Measurements from ENCODE around the gene PLPPR3.

DNA sequence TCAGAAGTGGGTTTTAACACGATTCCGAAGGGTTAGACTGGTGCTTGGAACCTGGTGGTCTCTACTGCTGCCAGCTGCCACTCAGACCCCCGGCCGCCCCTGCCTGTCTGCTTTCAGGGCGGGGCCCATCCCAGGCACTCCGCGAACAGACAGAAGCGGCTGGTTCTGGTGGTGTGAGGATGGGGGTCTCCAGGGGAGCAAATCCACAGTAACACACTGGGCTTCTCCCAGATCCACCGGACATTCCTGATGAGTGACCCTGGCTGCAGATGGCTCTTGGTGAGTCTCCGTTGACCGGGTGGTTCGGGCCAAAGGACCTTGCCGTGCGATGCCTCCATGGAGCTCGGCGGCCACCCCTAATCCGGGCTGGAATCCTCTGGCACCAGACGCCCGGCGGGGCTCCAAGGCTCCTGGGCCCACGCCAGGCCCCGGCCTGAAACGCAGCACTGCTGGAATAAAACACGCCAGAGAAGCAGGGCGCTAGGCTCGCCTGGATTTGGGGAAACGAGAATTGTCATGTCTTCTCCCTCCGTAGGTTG, 26.6 kb downstream of the PLPPR3 start:
- TF ChIP-seq POLR2A (IDR thresholded peaks at IDR 0.05) (no peak), POLR2AphosphoS5 (IDR thresholded peaks at IDR 0.05) (no peak)
- TF ChIP-seq, protein P1, sequence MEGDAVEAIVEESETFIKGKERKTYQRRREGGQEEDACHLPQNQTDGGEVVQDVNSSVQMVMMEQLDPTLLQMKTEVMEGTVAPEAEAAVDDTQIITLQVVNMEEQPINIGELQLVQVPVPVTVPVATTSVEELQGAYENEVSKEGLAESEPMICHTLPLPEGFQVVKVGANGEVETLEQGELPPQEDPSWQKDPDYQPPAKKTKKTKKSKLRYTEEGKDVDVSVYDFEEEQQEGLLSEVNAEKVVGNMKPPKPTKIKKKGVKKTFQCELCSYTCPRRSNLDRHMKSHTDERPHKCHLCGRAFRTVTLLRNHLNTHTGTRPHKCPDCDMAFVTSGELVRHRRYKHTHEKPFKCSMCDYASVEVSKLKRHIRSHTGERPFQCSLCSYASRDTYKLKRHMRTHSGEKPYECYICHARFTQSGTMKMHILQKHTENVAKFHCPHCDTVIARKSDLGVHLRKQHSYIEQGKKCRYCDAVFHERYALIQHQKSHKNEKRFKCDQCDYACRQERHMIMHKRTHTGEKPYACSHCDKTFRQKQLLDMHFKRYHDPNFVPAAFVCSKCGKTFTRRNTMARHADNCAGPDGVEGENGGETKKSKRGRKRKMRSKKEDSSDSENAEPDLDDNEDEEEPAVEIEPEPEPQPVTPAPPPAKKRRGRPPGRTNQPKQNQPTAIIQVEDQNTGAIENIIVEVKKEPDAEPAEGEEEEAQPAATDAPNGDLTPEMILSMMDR (IDR thresholded peaks at IDR 0.05), result no peak
